Measurements from ENCODE around the gene CAPN5. TPM values are rescaled to one million over a fixed set of nuclear protein-coding genes. Genes with fewer than 3 reads are reported as not detected.

Gene CAPN5
- total RNA-seq, 1 experiment from 2014 or later, result 17.3 TPM

DNA sequence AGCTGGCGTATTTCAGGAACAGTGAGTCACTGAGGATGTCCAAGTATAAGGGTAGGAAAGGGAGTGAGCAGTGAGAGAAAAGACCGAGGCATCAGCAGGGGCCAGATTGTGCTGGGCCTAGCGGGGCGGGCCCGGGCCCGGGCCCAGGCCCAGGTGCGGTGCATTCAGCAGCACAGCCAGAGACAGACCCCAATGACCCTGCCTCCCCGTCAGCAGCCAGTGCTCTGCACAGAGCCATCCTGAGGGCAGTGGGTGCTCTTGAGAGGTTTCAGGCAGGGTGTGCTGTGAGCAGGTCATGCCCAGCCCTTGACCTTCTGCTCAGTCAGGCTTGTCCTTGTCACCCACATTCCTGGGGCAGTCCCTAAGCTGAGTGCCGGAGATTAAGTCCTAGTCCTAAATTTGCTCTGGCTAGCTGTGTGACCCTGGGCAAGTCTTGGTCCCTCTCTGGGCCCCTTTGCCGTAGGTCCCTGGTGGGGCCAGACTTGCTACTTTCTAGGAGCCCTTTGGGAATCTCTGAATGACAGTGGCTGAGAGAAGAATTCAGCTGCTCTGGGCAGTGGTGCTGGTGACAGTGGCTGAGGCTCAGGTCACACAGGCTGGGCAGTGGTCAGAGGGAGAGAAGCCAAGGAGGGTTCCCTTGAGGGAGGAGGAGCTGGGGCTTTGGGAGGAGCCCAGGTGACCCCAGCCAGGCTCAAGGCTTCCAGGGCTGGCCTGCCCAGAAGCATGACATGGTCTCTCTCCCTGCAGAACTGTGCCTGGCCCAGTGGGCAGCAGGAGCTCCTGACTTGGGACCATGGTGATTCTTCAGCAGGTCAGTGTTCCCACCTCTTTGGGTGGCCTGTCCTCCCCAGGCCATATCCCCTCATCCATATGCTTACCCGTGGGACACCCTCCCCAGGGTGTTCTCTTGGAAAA lies 63.3 kb downstream of the CAPN5 start:
- Histone ChIP-seq H3K36me3 (ENCODE audit: control insufficient read depth, insufficient read depth, low read length) (no peaks in the 10 kb centered on the region), H3K27ac (ENCODE audit: low read length) (no peak overlapping the region), H3K9me3 (ENCODE audit: control insufficient read depth, insufficient read depth, low read depth, low read length) (no peaks in the 10 kb centered on the region), H3K4me1 (ENCODE audit: control insufficient read depth, insufficient read depth, low read length) (peaks cover 7% of the 10 kb centered on the region; the same call in 1 of the 2 replicates), H3K4me3 (ENCODE audit: low read depth in 2 of 2, low read length in 2 of 2) (no peak overlapping the region), H3K27me3 (ENCODE audit: control insufficient read depth, insufficient read depth, low read length) (no peaks in the 10 kb centered on the region)
- no peak for TF ChIP-seq TCF7L2 (IDR thresholded peaks at IDR 0.05; ENCODE audit: low read depth, low read length)
- TF ChIP-seq SIN3A (IDR thresholded peaks at IDR 0.05; ENCODE audit: borderline replicate concordance, insufficient read depth, low read depth, low read length), result no peak
- no peak for TF ChIP-seq POLR2AphosphoS5 (IDR thresholded peaks at IDR 0.05; ENCODE audit: low read depth, low read length)
- TF ChIP-seq, protein P1, sequence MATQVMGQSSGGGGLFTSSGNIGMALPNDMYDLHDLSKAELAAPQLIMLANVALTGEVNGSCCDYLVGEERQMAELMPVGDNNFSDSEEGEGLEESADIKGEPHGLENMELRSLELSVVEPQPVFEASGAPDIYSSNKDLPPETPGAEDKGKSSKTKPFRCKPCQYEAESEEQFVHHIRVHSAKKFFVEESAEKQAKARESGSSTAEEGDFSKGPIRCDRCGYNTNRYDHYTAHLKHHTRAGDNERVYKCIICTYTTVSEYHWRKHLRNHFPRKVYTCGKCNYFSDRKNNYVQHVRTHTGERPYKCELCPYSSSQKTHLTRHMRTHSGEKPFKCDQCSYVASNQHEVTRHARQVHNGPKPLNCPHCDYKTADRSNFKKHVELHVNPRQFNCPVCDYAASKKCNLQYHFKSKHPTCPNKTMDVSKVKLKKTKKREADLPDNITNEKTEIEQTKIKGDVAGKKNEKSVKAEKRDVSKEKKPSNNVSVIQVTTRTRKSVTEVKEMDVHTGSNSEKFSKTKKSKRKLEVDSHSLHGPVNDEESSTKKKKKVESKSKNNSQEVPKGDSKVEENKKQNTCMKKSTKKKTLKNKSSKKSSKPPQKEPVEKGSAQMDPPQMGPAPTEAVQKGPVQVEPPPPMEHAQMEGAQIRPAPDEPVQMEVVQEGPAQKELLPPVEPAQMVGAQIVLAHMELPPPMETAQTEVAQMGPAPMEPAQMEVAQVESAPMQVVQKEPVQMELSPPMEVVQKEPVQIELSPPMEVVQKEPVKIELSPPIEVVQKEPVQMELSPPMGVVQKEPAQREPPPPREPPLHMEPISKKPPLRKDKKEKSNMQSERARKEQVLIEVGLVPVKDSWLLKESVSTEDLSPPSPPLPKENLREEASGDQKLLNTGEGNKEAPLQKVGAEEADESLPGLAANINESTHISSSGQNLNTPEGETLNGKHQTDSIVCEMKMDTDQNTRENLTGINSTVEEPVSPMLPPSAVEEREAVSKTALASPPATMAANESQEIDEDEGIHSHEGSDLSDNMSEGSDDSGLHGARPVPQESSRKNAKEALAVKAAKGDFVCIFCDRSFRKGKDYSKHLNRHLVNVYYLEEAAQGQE (IDR thresholded peaks at IDR 0.05; ENCODE audit: insufficient read depth in 1 of 2, low read depth in 2 of 2, low read length in 1 of 2), result no peak
- TF ChIP-seq, protein P2, sequence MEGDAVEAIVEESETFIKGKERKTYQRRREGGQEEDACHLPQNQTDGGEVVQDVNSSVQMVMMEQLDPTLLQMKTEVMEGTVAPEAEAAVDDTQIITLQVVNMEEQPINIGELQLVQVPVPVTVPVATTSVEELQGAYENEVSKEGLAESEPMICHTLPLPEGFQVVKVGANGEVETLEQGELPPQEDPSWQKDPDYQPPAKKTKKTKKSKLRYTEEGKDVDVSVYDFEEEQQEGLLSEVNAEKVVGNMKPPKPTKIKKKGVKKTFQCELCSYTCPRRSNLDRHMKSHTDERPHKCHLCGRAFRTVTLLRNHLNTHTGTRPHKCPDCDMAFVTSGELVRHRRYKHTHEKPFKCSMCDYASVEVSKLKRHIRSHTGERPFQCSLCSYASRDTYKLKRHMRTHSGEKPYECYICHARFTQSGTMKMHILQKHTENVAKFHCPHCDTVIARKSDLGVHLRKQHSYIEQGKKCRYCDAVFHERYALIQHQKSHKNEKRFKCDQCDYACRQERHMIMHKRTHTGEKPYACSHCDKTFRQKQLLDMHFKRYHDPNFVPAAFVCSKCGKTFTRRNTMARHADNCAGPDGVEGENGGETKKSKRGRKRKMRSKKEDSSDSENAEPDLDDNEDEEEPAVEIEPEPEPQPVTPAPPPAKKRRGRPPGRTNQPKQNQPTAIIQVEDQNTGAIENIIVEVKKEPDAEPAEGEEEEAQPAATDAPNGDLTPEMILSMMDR (IDR thresholded peaks at IDR 0.05), result no peak
- BruUV-seq (replicated peaks), result no TSS peak
- CTCF ChIA-PET, result interaction anchor here (0.6 to 3.7 kb wide), 2 partner anchors 58 to 83 kb away, joined by 10 to 33 read pairs; no protein-coding TSS in a partner anchor
- in situ Hi-C loops (cut with HindIII; ENCODE audit: low pct_unique_long_range_greater_than_20kb, low sequenced_read_pairs), result no loop called here
- intact Hi-C loops (cut with micrococcal nuclease; ENCODE audit: unreplicated experiment), result loop anchor here (5.0 kb wide), 1 partner anchor 417 kb away; no protein-coding TSS in a partner anchor
- no peak for DNase-seq (ENCODE audit: low read depth, low spot score)
- POLR2A ChIA-PET, result no interaction called here
- ATAC-seq, result no peak

DNA sequence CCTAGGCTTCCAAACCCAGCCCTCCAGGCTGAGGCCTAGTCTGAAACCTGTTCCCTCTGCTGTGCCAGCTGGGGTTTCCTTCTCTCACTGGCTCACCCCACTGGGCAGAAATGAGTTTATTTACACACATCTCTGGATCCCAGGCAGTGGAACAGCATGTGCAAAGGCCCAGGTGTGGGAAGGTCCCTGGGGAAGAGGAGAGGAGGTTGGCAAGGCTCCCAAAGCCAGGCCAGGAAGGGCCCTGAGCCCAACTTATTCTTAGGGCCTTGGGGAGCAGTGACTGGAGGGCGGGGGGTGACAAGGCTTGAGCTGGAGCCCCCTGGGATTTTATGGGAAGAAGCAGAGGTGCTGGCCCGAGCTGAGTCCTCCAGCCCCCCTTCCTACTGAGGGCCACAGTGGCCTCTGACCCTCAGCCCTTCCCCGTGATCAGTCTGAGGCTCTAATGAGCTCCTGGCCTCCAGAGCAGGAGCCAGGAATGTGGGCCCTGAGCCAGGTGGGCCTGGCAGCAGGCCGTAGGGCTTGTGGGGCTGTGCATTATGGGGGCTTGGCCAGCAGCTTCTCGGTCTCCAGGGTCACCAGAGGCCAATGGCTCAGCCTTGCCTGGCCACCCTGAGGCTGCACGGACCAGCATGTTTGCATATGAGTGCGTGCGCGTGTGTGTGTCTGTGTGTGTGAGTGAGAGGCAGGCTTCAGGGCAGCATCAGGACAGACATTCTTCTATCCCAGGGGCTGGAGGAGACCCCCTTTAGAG lies 64.2 kb downstream of the CAPN5 start:
- intact Hi-C loops (cut with micrococcal nuclease; ENCODE audit: unreplicated experiment), result no loop called here
- H3K27me3 ChIP-seq (ENCODE audit: control insufficient read depth, insufficient read depth, low read length), result no peaks in the 10 kb centered on the region
- H3K4me3 ChIP-seq (ENCODE audit: low read depth in 2 of 2, low read length in 2 of 2), result no peak overlapping the region
- no peaks in the 10 kb centered on the region for H3K36me3 ChIP-seq (ENCODE audit: control insufficient read depth, insufficient read depth, low read length)
- POLR2A ChIA-PET, result no interaction called here
- ATAC-seq (no peak), DNase-seq (ENCODE audit: low read depth, low spot score) (no peak)
- in situ Hi-C loops (cut with HindIII; ENCODE audit: low pct_unique_long_range_greater_than_20kb, low sequenced_read_pairs), result no loop called here
- H3K9me3 ChIP-seq (ENCODE audit: control insufficient read depth, insufficient read depth, low read depth, low read length), result no peaks in the 10 kb centered on the region
- BruUV-seq (replicated peaks), result no TSS peak
- H3K27ac ChIP-seq (ENCODE audit: low read length), result no peak overlapping the region
- TF ChIP-seq SIN3A (IDR thresholded peaks at IDR 0.05; ENCODE audit: borderline replicate concordance, insufficient read depth, low read depth, low read length), result no peak
- H3K4me1 ChIP-seq (ENCODE audit: control insufficient read depth, insufficient read depth, low read length), result peaks cover 7% of the 10 kb centered on the region; the same call in 1 of the 2 replicates
- CTCF ChIA-PET, result interaction anchor here (0.6 kb wide), 2 partner anchors 83 to 390 kb away, joined by 4 to 10 read pairs; no protein-coding TSS in a partner anchor
